Liver (tissue), 9 donors: ENCODE measurements around the gene PRSS56. TPM values are rescaled to one million over a fixed set of nuclear protein-coding genes. Genes with fewer than 3 reads are reported as not detected.
A peak's percentile ranks its signal among the peaks of the same experiment; 100 is the strongest.

ENCODE experiments used
- DNase-seq: peaks from one replicate; pipeline ENCODE4 v3.0.0-alpha.2; 2017; ENCODE audit warnings: low spot score
- H3K27ac ChIP-seq, 2 donors: one replicate each; pipeline ENCODE4 v1.7.0; 2013; ENCODE audit warnings: inconsistent platforms in 2 of 2, low read length in 2 of 2, control low read depth in 1 of 2, low read depth in 1 of 2, mild to moderate bottlenecking in 1 of 2
- H3K27me3 ChIP-seq, 4 donors: one replicate each; pipeline versions ENCODE4 v1.6.1 to v1.7.0; 2013; ENCODE audit warnings: low read length in 3 of 4, inconsistent platforms in 1 of 4, mild to moderate bottlenecking in 1 of 4, moderate library complexity in 1 of 4; ENCODE audit not compliant: control insufficient read depth in 4 of 4, insufficient read depth in 4 of 4
- H3K36me3 ChIP-seq, 4 donors: one replicate each; pipeline versions ENCODE4 v1.6.1 to v1.7.0; 2013; ENCODE audit warnings: low read length in 3 of 4, mild to moderate bottlenecking in 3 of 4, low read depth in 1 of 4, moderate library complexity in 1 of 4; ENCODE audit not compliant: control insufficient read depth in 4 of 4, insufficient read depth in 3 of 4
- H3K4me1 ChIP-seq, 4 donors: one replicate each; pipeline versions ENCODE4 v1.6.1 to v1.7.0; 2013; ENCODE audit warnings: low read length in 3 of 4, mild to moderate bottlenecking in 3 of 4, moderate library complexity in 1 of 4; ENCODE audit not compliant: control insufficient read depth in 4 of 4, insufficient read depth in 4 of 4
- H3K4me3 ChIP-seq, 3 donors: one replicate each; pipeline versions ENCODE4 v1.6.1 to v1.7.0; 2013; ENCODE audit warnings: low read length in 3 of 3, control low read depth in 1 of 3, low read depth in 1 of 3, mild to moderate bottlenecking in 1 of 3
- H3K9ac ChIP-seq, 2 donors: one replicate each; pipeline ENCODE4 v1.7.0; 2013; ENCODE audit warnings: low read length in 2 of 2, mild to moderate bottlenecking in 2 of 2, moderate library complexity in 2 of 2, control low read depth in 1 of 2, low read depth in 1 of 2
- H3K9me3 ChIP-seq, 4 donors: one replicate each; pipeline versions ENCODE4 v1.6.1 to v1.7.0; 2013; ENCODE audit warnings: low read length in 3 of 4; ENCODE audit not compliant: control insufficient read depth in 4 of 4
- ATF3 ChIP-seq: IDR thresholded peaks from 2 replicates; pipeline ENCODE4 v1.6.1; 2016; ENCODE audit warnings: antibody characterized with exemption
- CTCF ChIP-seq: fragments of 150-350 bp; IDR thresholded peaks from 2 replicates; pipeline ENCODE4 v1.5.1; 2017; ENCODE audit warnings: improper control_type of control experiment, low read depth, low read length; ENCODE audit not compliant: missing input control
- EGR1 ChIP-seq, 2 donors: IDR thresholded peaks; 2 replicates each; pipeline ENCODE4 v1.6.1; 2016 to 2018; ENCODE audit warnings: antibody characterized with exemption in 2 of 2, low read depth in 2 of 2
- FOXA1 ChIP-seq: IDR thresholded peaks from 2 replicates; pipeline ENCODE4 v1.6.1; 2016; ENCODE audit warnings: antibody characterized with exemption
- FOXA2 ChIP-seq: IDR thresholded peaks from 2 replicates; pipeline ENCODE4 v1.6.1; 2016; ENCODE audit warnings: antibody characterized with exemption
- GABPA ChIP-seq, 2 donors: IDR thresholded peaks in 1 of 2; conservative IDR thresholded peaks in 1 of 2; 2 replicates each; pipeline ENCODE4 v1.6.1; 2016; ENCODE audit warnings: antibody characterized with exemption in 2 of 2, mild to moderate bottlenecking in 1 of 2, moderate library complexity in 1 of 2
- HNF4A ChIP-seq, 2 donors: conservative IDR thresholded peaks; 2 replicates each; pipeline ENCODE4 v1.6.1; 2016; ENCODE audit warnings: antibody characterized with exemption in 2 of 2, mild to moderate bottlenecking in 2 of 2
- HNF4G ChIP-seq: IDR thresholded peaks from 2 replicates; pipeline ENCODE4 v1.6.1; 2016; ENCODE audit warnings: antibody characterized with exemption
- JUND ChIP-seq, 2 donors: IDR thresholded peaks; 2 replicates each; pipeline ENCODE4 v1.6.1; 2016; ENCODE audit warnings: antibody characterized with exemption in 2 of 2
- MAX ChIP-seq: IDR thresholded peaks from 2 replicates; pipeline ENCODE4 v1.6.1; 2016; ENCODE audit warnings: antibody characterized with exemption
- NR2F2 ChIP-seq: IDR thresholded peaks from 2 replicates; pipeline ENCODE4 v1.6.1; 2016; ENCODE audit warnings: antibody characterized with exemption
- RAD21 ChIP-seq, 2 donors: IDR thresholded peaks; 2 replicates each; pipeline ENCODE4 v1.6.1; 2016; ENCODE audit warnings: antibody characterized with exemption in 2 of 2, mild to moderate bottlenecking in 2 of 2
- REST ChIP-seq: IDR thresholded peaks from 2 replicates; pipeline ENCODE4 v1.6.1; 2016; ENCODE audit warnings: antibody characterized with exemption, mild to moderate bottlenecking
- RXRA ChIP-seq, 2 donors: IDR thresholded peaks; 2 replicates each; pipeline ENCODE4 v1.6.1; 2017 to 2018; ENCODE audit warnings: antibody characterized with exemption in 2 of 2, mild to moderate bottlenecking in 1 of 2
- SP1 ChIP-seq: IDR thresholded peaks from 2 replicates; pipeline ENCODE4 v1.6.1; 2018; ENCODE audit warnings: antibody characterized with exemption, mild to moderate bottlenecking
- YY1 ChIP-seq: IDR thresholded peaks from 2 replicates; pipeline ENCODE4 v1.6.1; 2016; ENCODE audit warnings: antibody characterized with exemption, mild to moderate bottlenecking
- ZBTB33 ChIP-seq: IDR thresholded peaks from 2 replicates; pipeline ENCODE4 v1.6.1; 2016; ENCODE audit warnings: antibody characterized with exemption
- WGBS: extraction: QIAGEN DNeasy Blood & Tissue Kit; methylation state at CpG from one replicate; pipeline ENCODE4 v1.1.7; 2013; 5-methylcytosine and 5-hydroxymethylcytosine counted together
- polyA plus RNA-seq, 2 donors: library from polyadenylated mRNA; stranded (reverse) in 1 of 2; unstranded in 1 of 2; fragments of 200-250 nt in 1 of 2; fragments of >200 nt in 1 of 2; fragmentation: Nextera tagmentation in 1 of 2; extraction: Ambion mirVana in 1 of 2; gene quantifications; one replicate each; pipeline versions ENCODE4 v1.2.1 to v1.2.3, GENCODE V29; 2013 to 2015
- total RNA-seq, 2 donors: library from RNA; depleted of rRNA; stranded (reverse); fragments of >200 nt; gene quantifications; one replicate each; pipeline ENCODE4 v1.2.3, GENCODE V29; 2014
- donor health status: healthy.
- donor health status: healthy.
- donor health status: healthy.
- donor health status: healthy.
- donor health status: healthy.

PRSS56 gene
- total and polyA plus RNA-seq, 4 donors: 0.02 TPM; not detected in 3

- peak; percentile 79 for DNase-seq
- WGBS: 8% methylated on average over 66 of the region's 66 CpGs
- Histone ChIP-seq H3K9me3 (no peaks in the 10 kb centered on the region), H3K4me1 (peaks cover 7 to 22% (median 13%) of the 10 kb centered on the region in 4 donors), H3K4me3 (peak overlapping the region in 2 of 3 donors; percentile 28 to 30), H3K9ac (no peak overlapping the region), H3K27me3 (peaks cover 0 to 8% (median 5%) of the 10 kb centered on the region in 4 donors), H3K36me3 (no peaks in the 10 kb centered on the region), H3K27ac (no peak overlapping the region)
- no peak for TF ChIP-seq YY1
- peak; percentile 61 for TF ChIP-seq CTCF
- no peak for TF ChIP-seq NR2F2
- peak in 1 of 2 donors; percentile 67 for TF ChIP-seq RAD21 (IDR thresholded peaks at IDR 0.05)
- no peak for TF ChIP-seq EGR1 (IDR thresholded peaks at IDR 0.05; ENCODE audit: low read depth in 2 of 2)
- no peak for TF ChIP-seq RXRA (IDR thresholded peaks at IDR 0.05)
- no peak for TF ChIP-seq REST
- TF ChIP-seq HNF4A (conservative IDR thresholded peaks at IDR 0.05): no peak
- TF ChIP-seq FOXA2: no peak
Observed at GRCh38 chr2:232521959-232522622, 1.9 kb downstream of the PRSS56 start.

GRCh38 chr2:232522623-232523401, 2.6 kb downstream of the PRSS56 start:
- no peak for DNase-seq
- peaks cover 0 to 8% (median 5%) of the 10 kb centered on the region in 4 donors for H3K27me3 ChIP-seq
- no peak for TF ChIP-seq YY1
- TF ChIP-seq RAD21 (IDR thresholded peaks at IDR 0.05): no peak
- no peak for TF ChIP-seq REST
- no peak for TF ChIP-seq MAX
- no peak for TF ChIP-seq SP1
- TF ChIP-seq GABPA (IDR thresholded peaks at IDR 0.05 in 1 of 2, conservative IDR thresholded peaks at IDR 0.05 in 1 of 2): no peak
- no peak for TF ChIP-seq HNF4G
- TF ChIP-seq FOXA1: no peak
- no peak for TF ChIP-seq HNF4A (conservative IDR thresholded peaks at IDR 0.05)
- TF ChIP-seq JUND (IDR thresholded peaks at IDR 0.05): no peak
- TF ChIP-seq ATF3: no peak
- no peak for TF ChIP-seq ZBTB33
- TF ChIP-seq FOXA2: no peak
- no peak for TF ChIP-seq NR2F2

More at GRCh38 chr2:232522623-232523401, 2.6 kb downstream of the PRSS56 start:
- H3K9me3 ChIP-seq: no peaks in the 10 kb centered on the region
- H3K4me1 ChIP-seq: peaks cover 7 to 22% (median 13%) of the 10 kb centered on the region in 4 donors
- H3K27ac ChIP-seq: no peak overlapping the region
- H3K9ac ChIP-seq: no peak overlapping the region
- no peaks in the 10 kb centered on the region for H3K36me3 ChIP-seq
- peak overlapping the region in 1 of 3 donors; percentile 30 for H3K4me3 ChIP-seq
- WGBS: 22% methylated on average over 46 of the region's 46 CpGs
